Measurements from ENCODE around the gene ABAT.

Gene ABAT

DNA sequence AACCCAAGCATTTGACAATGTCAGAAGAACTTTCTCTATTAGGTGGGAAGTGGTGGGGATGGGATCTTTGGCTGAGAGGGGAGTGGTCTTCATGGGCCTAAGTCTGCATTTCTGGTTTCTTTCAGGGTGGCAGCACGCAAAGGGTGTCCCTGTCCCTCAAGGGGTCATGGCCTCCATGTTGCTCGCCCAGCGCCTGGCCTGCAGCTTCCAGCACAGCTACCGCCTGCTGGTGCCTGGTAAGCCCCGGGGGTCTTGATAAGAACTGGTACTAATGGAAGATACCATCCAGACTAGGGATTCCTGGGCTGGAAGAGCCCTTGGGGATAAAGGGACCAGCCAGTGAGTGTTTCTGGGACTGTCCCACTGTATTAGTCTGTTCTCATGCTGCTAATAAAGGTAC is 61.2 kb downstream of the ABAT start:
- peaks cover 1 to 30% of the 10 kb centered on the region in 2 donors for H3K36me3 ChIP-seq (replicated peaks in 1 of 2; ENCODE audit: control insufficient read depth in 2 of 2, insufficient read depth in 2 of 2, low read length in 2 of 2)
- H4K91ac ChIP-seq (ENCODE audit: low read depth, low read length, poor library complexity): no peak overlapping the region
- H3K9me3 ChIP-seq (replicated peaks in 1 of 2; ENCODE audit: control insufficient read depth in 2 of 2, insufficient read depth in 1 of 2, low read depth in 1 of 2, low read length in 2 of 2): peaks cover 6 to 18% of the 10 kb centered on the region in 2 donors
- H2BK5ac ChIP-seq (ENCODE audit: low read length): no peak overlapping the region
- no CpG with 5 or more reads among the region's 5 CpGs for WGBS, 2 donors (ENCODE audit: extremely low coverage in 2 of 2, insufficient read length in 2 of 2, insufficient replicate concordance in 1 of 2)
- no peak overlapping the region for H3K4me3 ChIP-seq (ENCODE audit: low read length in 2 of 2)
- no peak overlapping the region for H3K23ac ChIP-seq (ENCODE audit: low read depth, low read length, poor library complexity)
- H3K79me1 ChIP-seq (ENCODE audit: low read depth, low read length): no peaks in the 10 kb centered on the region
- H2AFZ ChIP-seq (ENCODE audit: low read length): no peak overlapping the region
- H2BK12ac ChIP-seq (ENCODE audit: low read length): no peak overlapping the region
- H3K14ac ChIP-seq (ENCODE audit: low read length): peak overlapping the region; percentile 17
- H3K4ac ChIP-seq (ENCODE audit: low read length): no peak overlapping the region
- H3K27ac ChIP-seq (replicated peaks; ENCODE audit: low read length): no peak overlapping the region
- H3K18ac ChIP-seq (ENCODE audit: low read length): peak overlapping the region; percentile 83
- H3K4me2 ChIP-seq (ENCODE audit: insufficient read depth, low read length, poor library complexity, severe bottlenecking): no peak overlapping the region
- no peak overlapping the region for H2BK15ac ChIP-seq (ENCODE audit: low read length)
- no peaks in the 10 kb centered on the region for H3K4me1 ChIP-seq (ENCODE audit: control insufficient read depth in 2 of 2, insufficient read depth in 1 of 2, low read depth in 1 of 2, low read length in 2 of 2)
- H4K8ac ChIP-seq (ENCODE audit: low read depth, low read length): peak overlapping the region; percentile 72
- H3K27me3 ChIP-seq (ENCODE audit: control insufficient read depth in 3 of 3, insufficient read depth in 3 of 3, low read depth in 1 of 3, low read length in 3 of 3): no peaks in the 10 kb centered on the region
- peak overlapping the region; percentile 75 for H2AK5ac ChIP-seq (ENCODE audit: low read depth, low read length)
- H3K9ac ChIP-seq (ENCODE audit: low read depth, low read length, poor library complexity): no peak overlapping the region
- no peak overlapping the region for H2BK120ac ChIP-seq (ENCODE audit: low read depth, low read length)
- no peak for DNase-seq (ENCODE audit: low spot score)

DNA sequence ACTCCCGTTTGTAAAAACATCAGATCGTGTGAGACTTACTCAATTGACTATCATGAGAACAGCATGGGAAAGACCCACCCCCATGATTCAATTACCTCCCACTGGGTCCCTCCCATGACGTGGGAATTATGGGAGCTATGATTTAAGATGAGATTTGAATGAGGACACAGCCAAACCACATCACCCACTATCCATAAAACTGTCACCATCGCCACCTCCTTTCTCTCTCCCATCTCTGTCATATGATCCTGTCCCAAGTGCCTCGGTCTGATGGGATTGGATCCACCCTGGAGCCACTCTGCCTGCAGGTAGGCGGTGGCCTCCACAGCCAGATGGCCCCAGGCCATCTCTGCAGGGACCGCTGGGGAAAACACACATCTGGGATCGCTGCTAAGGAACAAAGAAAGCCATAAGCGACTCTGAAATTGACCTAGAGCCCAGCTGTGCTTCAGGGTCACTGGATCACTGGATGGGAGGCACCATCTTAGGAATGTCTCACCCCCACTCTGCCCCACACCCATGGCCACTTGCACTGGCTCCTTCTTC is 61.8 kb downstream of the ABAT start:
- WGBS, 2 donors (ENCODE audit: extremely low coverage in 2 of 2, insufficient read length in 2 of 2, insufficient replicate concordance in 1 of 2): no CpG with 5 or more reads among the region's 9 CpGs
- Histone ChIP-seq H3K4me3 (ENCODE audit: low read length in 2 of 2) (no peak overlapping the region), H3K4me2 (ENCODE audit: insufficient read depth, low read length, poor library complexity, severe bottlenecking) (no peak overlapping the region), H3K23ac (ENCODE audit: low read depth, low read length, poor library complexity) (no peak overlapping the region), H4K91ac (ENCODE audit: low read depth, low read length, poor library complexity) (no peak overlapping the region), H2BK12ac (ENCODE audit: low read length) (no peak overlapping the region), H3K14ac (ENCODE audit: low read length) (no peak overlapping the region), H3K4me1 (ENCODE audit: control insufficient read depth in 2 of 2, insufficient read depth in 1 of 2, low read depth in 1 of 2, low read length in 2 of 2) (no peaks in the 10 kb centered on the region), H2BK120ac (ENCODE audit: low read depth, low read length) (no peak overlapping the region), H3K18ac (ENCODE audit: low read length) (no peak overlapping the region), H4K8ac (ENCODE audit: low read depth, low read length) (no peak overlapping the region), H2BK15ac (ENCODE audit: low read length) (no peak overlapping the region), H2BK5ac (ENCODE audit: low read length) (no peak overlapping the region), H3K27me3 (ENCODE audit: control insufficient read depth in 3 of 3, insufficient read depth in 3 of 3, low read depth in 1 of 3, low read length in 3 of 3) (no peaks in the 10 kb centered on the region), H3K36me3 (replicated peaks in 1 of 2; ENCODE audit: control insufficient read depth in 2 of 2, insufficient read depth in 2 of 2, low read length in 2 of 2) (peaks cover 1 to 29% of the 10 kb centered on the region in 2 donors), H3K9me3 (replicated peaks in 1 of 2; ENCODE audit: control insufficient read depth in 2 of 2, insufficient read depth in 1 of 2, low read depth in 1 of 2, low read length in 2 of 2) (peaks cover 6 to 18% of the 10 kb centered on the region in 2 donors), H3K79me1 (ENCODE audit: low read depth, low read length) (no peaks in the 10 kb centered on the region), H2AK5ac (ENCODE audit: low read depth, low read length) (no peak overlapping the region), H2AFZ (ENCODE audit: low read length) (no peak overlapping the region), H3K4ac (ENCODE audit: low read length) (no peak overlapping the region), H3K9ac (ENCODE audit: low read depth, low read length, poor library complexity) (no peak overlapping the region), H3K27ac (replicated peaks; ENCODE audit: low read length) (no peak overlapping the region)
- no peak for DNase-seq (ENCODE audit: low spot score)

DNA sequence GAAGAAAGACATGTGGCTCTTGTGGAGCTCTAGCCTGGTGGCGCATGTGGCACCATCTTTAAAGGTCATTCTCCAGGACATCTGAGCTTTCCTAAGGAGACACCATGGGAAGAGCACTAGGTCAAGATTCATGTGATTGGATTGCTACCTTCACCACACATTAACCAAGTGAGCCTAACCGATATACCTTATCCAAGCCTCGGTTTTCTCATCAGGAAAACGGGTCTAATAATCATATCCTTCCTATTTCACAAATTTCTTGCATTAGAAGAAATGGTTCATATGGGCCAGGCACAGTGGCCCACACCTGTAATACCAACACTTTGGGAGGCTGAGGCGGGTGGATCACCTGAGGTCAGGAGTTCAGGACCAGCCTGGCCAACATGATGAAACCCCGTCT is 64.7 kb downstream of the ABAT start:
- Histone ChIP-seq H3K36me3 (replicated peaks in 1 of 2; ENCODE audit: control insufficient read depth in 2 of 2, insufficient read depth in 2 of 2, low read length in 2 of 2) (peaks cover 0 to 21% of the 10 kb centered on the region in 2 donors), H2AFZ (ENCODE audit: low read length) (no peak overlapping the region), H3K79me1 (ENCODE audit: low read depth, low read length) (no peaks in the 10 kb centered on the region), H3K9me3 (replicated peaks in 1 of 2; ENCODE audit: control insufficient read depth in 2 of 2, insufficient read depth in 1 of 2, low read depth in 1 of 2, low read length in 2 of 2) (peaks cover under 1 to 15% of the 10 kb centered on the region in 2 donors), H3K4me2 (ENCODE audit: insufficient read depth, low read length, poor library complexity, severe bottlenecking) (no peak overlapping the region), H2BK15ac (ENCODE audit: low read length) (no peak overlapping the region), H3K4me1 (ENCODE audit: control insufficient read depth in 2 of 2, insufficient read depth in 1 of 2, low read depth in 1 of 2, low read length in 2 of 2) (no peaks in the 10 kb centered on the region), H3K9ac (ENCODE audit: low read depth, low read length, poor library complexity) (no peak overlapping the region), H3K18ac (ENCODE audit: low read length) (no peak overlapping the region), H4K91ac (ENCODE audit: low read depth, low read length, poor library complexity) (no peak overlapping the region), H2BK120ac (ENCODE audit: low read depth, low read length) (no peak overlapping the region), H2BK12ac (ENCODE audit: low read length) (no peak overlapping the region), H4K8ac (ENCODE audit: low read depth, low read length) (no peak overlapping the region), H2AK5ac (ENCODE audit: low read depth, low read length) (no peak overlapping the region), H2BK5ac (ENCODE audit: low read length) (no peak overlapping the region), H3K27ac (replicated peaks; ENCODE audit: low read length) (no peak overlapping the region), H3K23ac (ENCODE audit: low read depth, low read length, poor library complexity) (no peak overlapping the region), H3K4me3 (ENCODE audit: low read length in 2 of 2) (no peak overlapping the region), H3K14ac (ENCODE audit: low read length) (no peak overlapping the region), H3K27me3 (ENCODE audit: control insufficient read depth in 3 of 3, insufficient read depth in 3 of 3, low read depth in 1 of 3, low read length in 3 of 3) (no peaks in the 10 kb centered on the region), H3K4ac (ENCODE audit: low read length) (no peak overlapping the region)
- DNase-seq (ENCODE audit: low spot score): no peak
- no CpG with 5 or more reads among the region's 6 CpGs for WGBS, 2 donors (ENCODE audit: extremely low coverage in 2 of 2, insufficient read length in 2 of 2, insufficient replicate concordance in 1 of 2)

DNA sequence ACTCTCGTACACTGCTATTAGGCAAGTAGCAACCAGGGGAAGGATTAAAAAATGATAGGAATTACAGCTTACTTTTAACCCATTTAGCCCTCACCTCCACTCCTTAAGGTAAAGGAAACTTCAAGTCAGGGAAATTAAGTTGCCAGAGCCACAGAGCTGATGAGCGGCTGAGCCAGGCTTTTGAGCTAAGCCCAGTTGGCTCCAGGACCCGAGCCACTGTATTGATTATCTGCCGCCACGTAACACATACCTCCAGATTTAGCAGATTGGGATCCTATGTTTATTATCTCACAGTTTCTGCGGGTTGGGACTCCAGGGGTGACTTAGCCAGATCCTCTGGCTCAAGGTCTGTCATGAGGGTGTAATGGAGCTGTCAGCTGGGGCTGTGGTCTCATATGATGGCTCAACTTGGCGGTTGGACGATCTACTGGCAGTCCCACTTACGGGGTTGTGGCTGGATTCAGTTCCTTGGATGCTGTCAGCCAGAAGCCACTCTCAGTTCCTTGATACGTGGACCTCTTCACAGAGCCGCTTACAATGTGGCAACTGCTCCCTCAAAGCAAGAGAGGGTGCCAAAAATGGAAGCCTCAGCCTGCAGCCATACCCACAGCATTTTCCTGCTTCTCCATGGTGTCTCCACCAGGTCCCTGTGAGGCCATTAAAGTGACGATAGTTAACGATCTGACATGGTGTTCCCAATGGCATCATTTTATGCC is 65.7 kb downstream of the ABAT start:
- Histone ChIP-seq H3K27ac (replicated peaks; ENCODE audit: low read length) (no peak overlapping the region), H3K14ac (ENCODE audit: low read length) (no peak overlapping the region)
- no peak for DNase-seq (ENCODE audit: low spot score)

More for the DNA sequence above, 65.7 kb downstream of the ABAT start:
- no peak overlapping the region for H2AK5ac ChIP-seq (ENCODE audit: low read depth, low read length)
- peaks cover 0 to 12% of the 10 kb centered on the region in 2 donors for H3K9me3 ChIP-seq (replicated peaks in 1 of 2; ENCODE audit: control insufficient read depth in 2 of 2, insufficient read depth in 1 of 2, low read depth in 1 of 2, low read length in 2 of 2)
- H3K4me2 ChIP-seq (ENCODE audit: insufficient read depth, low read length, poor library complexity, severe bottlenecking): no peak overlapping the region
- no CpG with 5 or more reads among the region's 13 CpGs for whole genome bisulfite sequencing, 2 donors (ENCODE audit: extremely low coverage in 2 of 2, insufficient read length in 2 of 2, insufficient replicate concordance in 1 of 2)
- H2BK5ac ChIP-seq (ENCODE audit: low read length): no peak overlapping the region
- no peaks in the 10 kb centered on the region for H3K27me3 ChIP-seq (ENCODE audit: control insufficient read depth in 3 of 3, insufficient read depth in 3 of 3, low read depth in 1 of 3, low read length in 3 of 3)
- no peak overlapping the region for H2BK15ac ChIP-seq (ENCODE audit: low read length)
- H3K9ac ChIP-seq (ENCODE audit: low read depth, low read length, poor library complexity): no peak overlapping the region
- no peak overlapping the region for H2BK120ac ChIP-seq (ENCODE audit: low read depth, low read length)
- H3K4me1 ChIP-seq (ENCODE audit: control insufficient read depth in 2 of 2, insufficient read depth in 1 of 2, low read depth in 1 of 2, low read length in 2 of 2): no peaks in the 10 kb centered on the region
- no peak overlapping the region for H3K4me3 ChIP-seq (ENCODE audit: low read length in 2 of 2)
- H3K23ac ChIP-seq (ENCODE audit: low read depth, low read length, poor library complexity): no peak overlapping the region
- no peak overlapping the region for H2BK12ac ChIP-seq (ENCODE audit: low read length)
- no peak overlapping the region for H2AFZ ChIP-seq (ENCODE audit: low read length)
- no peak overlapping the region for H4K91ac ChIP-seq (ENCODE audit: low read depth, low read length, poor library complexity)
- no peak overlapping the region for H4K8ac ChIP-seq (ENCODE audit: low read depth, low read length)
- peaks cover 0 to 21% of the 10 kb centered on the region in 2 donors for H3K36me3 ChIP-seq (replicated peaks in 1 of 2; ENCODE audit: control insufficient read depth in 2 of 2, insufficient read depth in 2 of 2, low read length in 2 of 2)
- H3K79me1 ChIP-seq (ENCODE audit: low read depth, low read length): no peaks in the 10 kb centered on the region
- no peak overlapping the region for H3K4ac ChIP-seq (ENCODE audit: low read length)
- H3K18ac ChIP-seq (ENCODE audit: low read length): no peak overlapping the region
